Caco-2 (cell line): ENCODE data around the gene CLDN18. TPM values are rescaled to one million over a fixed set of nuclear protein-coding genes. Genes with fewer than 3 reads are reported as not detected.

Experiments
- BruUV-seq: library from RNA; stranded (reverse); fragments of 400-500 nt; replicated peaks from 2 replicates; lab custom pipeline; 2021; lab: Mats Ljungman, UMichigan
- CTCF ChIA-PET: fragments of 300-600 bp; sonication (Branson Sonifier 250); formaldehyde crosslinking; loops from one replicate; lab custom pipeline; 2022; ENCODE audit warnings: antibody characterized with exemption; lab: Charles Lee
- POLR2A ChIA-PET: fragments of 300-600 bp; sonication (Branson Sonifier 250); formaldehyde crosslinking; loops from one replicate; lab custom pipeline; 2022; ENCODE audit warnings: antibody characterized with exemption; lab: Charles Lee
- DNase-seq, 2 experiments: peaks; one replicate each; pipeline versions ENCODE4 v3.0.0 to v3.0.0-alpha.2; 2020 to 2022
- H3K27me3 ChIP-seq: replicated peaks from 2 replicates; pipeline ENCODE4 v1.6.0; 2011; ENCODE audit warnings: low read length; ENCODE audit not compliant: control insufficient read depth, insufficient read depth
- H3K36me3 ChIP-seq: 2 replicates; pipeline ENCODE4 v1.5.1; 2011; ENCODE audit warnings: low read length; ENCODE audit not compliant: control insufficient read depth, insufficient read depth
- H3K4me1 ChIP-seq: fragments of 250-450 bp; sonication (Bioruptor Pico); 2 replicates; pipeline ENCODE4 v1.5.1; 2020; ENCODE audit warnings: mild to moderate bottlenecking
- H3K4me3 ChIP-seq: 2 replicates; pipeline ENCODE4 v1.5.1; 2011; ENCODE audit warnings: low read depth, mild to moderate bottlenecking, control low read depth, low read length
- H3K9me3 ChIP-seq: fragments of 250-450 bp; sonication (Bioruptor Pico); 2 replicates; pipeline ENCODE4 v1.5.1; 2020; ENCODE audit warnings: mild to moderate bottlenecking, moderate library complexity
- H3K27ac Mint-ChIP-seq: one replicate; pipeline ENCODE4 v1.8.0; 2022; ENCODE audit warnings: mixed read lengths; ENCODE audit not compliant: unreplicated experiment
- H3K27me3 Mint-ChIP-seq: one replicate; pipeline ENCODE4 v1.8.0; 2022; ENCODE audit warnings: mixed read lengths; ENCODE audit not compliant: insufficient read depth, unreplicated experiment
- H3K36me3 Mint-ChIP-seq: one replicate; pipeline ENCODE4 v1.8.0; 2022; ENCODE audit warnings: mild to moderate bottlenecking, mixed read lengths; ENCODE audit not compliant: insufficient read depth, unreplicated experiment
- H3K4me1 Mint-ChIP-seq: one replicate; pipeline ENCODE4 v1.8.0; 2022; ENCODE audit warnings: low read depth, mixed read lengths; ENCODE audit not compliant: unreplicated experiment
- H3K4me3 Mint-ChIP-seq: one replicate; pipeline ENCODE4 v1.8.0; 2022; ENCODE audit warnings: mild to moderate bottlenecking, moderate library complexity, mixed read lengths; ENCODE audit not compliant: unreplicated experiment
- H3K9me3 Mint-ChIP-seq: one replicate; pipeline ENCODE4 v1.8.0; 2022; ENCODE audit warnings: mixed read lengths; ENCODE audit not compliant: unreplicated experiment
- intact Hi-C: fragments of 100-400 bp; cut with micrococcal nuclease; formaldehyde crosslinking; loops from one replicate; pipeline ENCODE4 v1.10.0; 2022; ENCODE audit not compliant: unreplicated experiment
- total RNA-seq: library from RNA; stranded (reverse); gene quantifications from 2 replicates; pipeline ENCODE4 v1.2.3, GENCODE V29; 2022
- TF ChIP-seq, protein P1 (sequence below), 2 experiments: fragments of 200-600 bp in 1 of 2; IDR thresholded peaks; 1 replicate in 1 of 2; 2 replicates in 1 of 2; pipeline versions ENCODE4 v1.5.1 to v1.8.0; 2011 to 2022; ENCODE audit warnings: antibody characterized with exemption in 1 of 2, control low read depth in 1 of 2, inconsistent platforms in 1 of 2, low read depth in 1 of 2, low read length in 1 of 2, mild to moderate bottlenecking in 1 of 2, moderate library complexity in 1 of 2; ENCODE audit not compliant: insufficient read depth in 1 of 2, severe bottlenecking in 1 of 2, unreplicated experiment in 1 of 2

CLDN18 gene
- total RNA-seq, 1 experiment from 2014 or later, result not detected

DNA sequence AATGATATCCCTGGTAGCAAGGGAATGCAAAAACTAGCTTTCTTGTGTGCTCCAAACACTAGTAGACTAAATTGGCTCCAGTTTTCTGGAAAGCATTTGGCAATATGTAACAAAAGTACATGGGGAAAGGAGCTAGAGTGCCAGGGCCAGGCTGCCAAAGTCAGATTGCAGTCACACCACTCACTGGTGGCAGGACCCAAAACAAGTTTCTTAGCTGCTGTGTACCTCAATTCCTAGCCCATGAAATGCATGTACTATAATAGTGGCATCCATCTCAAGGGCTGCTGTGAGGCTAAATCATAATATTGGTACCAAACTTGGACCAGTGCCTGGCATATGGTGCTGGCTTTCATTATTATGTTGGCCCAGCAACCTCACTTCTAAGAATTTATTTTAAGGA, 49.3 kb downstream of the CLDN18 start:
- Mint-ChIP-seq H3K4me3 (no peak overlapping the region), H3K9me3 (no peaks in the 10 kb centered on the region), H3K27me3 (peaks cover 2% of the 10 kb centered on the region), H3K27ac (no peak overlapping the region), H3K4me1 (no peaks in the 10 kb centered on the region), H3K36me3 (no peaks in the 10 kb centered on the region)
- ChIA-PET POLR2A (no interaction called here), CTCF (no interaction called here)
- H3K9me3 ChIP-seq, result no peaks in the 10 kb centered on the region
- intact Hi-C loops, result no loop called here
- H3K27me3 ChIP-seq, result no peaks in the 10 kb centered on the region
- no TSS peak for BruUV-seq
- TF ChIP-seq, protein P1, sequence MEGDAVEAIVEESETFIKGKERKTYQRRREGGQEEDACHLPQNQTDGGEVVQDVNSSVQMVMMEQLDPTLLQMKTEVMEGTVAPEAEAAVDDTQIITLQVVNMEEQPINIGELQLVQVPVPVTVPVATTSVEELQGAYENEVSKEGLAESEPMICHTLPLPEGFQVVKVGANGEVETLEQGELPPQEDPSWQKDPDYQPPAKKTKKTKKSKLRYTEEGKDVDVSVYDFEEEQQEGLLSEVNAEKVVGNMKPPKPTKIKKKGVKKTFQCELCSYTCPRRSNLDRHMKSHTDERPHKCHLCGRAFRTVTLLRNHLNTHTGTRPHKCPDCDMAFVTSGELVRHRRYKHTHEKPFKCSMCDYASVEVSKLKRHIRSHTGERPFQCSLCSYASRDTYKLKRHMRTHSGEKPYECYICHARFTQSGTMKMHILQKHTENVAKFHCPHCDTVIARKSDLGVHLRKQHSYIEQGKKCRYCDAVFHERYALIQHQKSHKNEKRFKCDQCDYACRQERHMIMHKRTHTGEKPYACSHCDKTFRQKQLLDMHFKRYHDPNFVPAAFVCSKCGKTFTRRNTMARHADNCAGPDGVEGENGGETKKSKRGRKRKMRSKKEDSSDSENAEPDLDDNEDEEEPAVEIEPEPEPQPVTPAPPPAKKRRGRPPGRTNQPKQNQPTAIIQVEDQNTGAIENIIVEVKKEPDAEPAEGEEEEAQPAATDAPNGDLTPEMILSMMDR (IDR thresholded peaks at IDR 0.05; ENCODE audit: insufficient read depth in 1 of 2, low read depth in 1 of 2, low read length in 1 of 2, severe bottlenecking in 1 of 2, unreplicated experiment in 1 of 2), result no peak
- H3K4me3 ChIP-seq, result no peak overlapping the region
- no peak for DNase-seq
- H3K4me1 ChIP-seq, result no peaks in the 10 kb centered on the region
- H3K36me3 ChIP-seq, result no peaks in the 10 kb centered on the region

DNA sequence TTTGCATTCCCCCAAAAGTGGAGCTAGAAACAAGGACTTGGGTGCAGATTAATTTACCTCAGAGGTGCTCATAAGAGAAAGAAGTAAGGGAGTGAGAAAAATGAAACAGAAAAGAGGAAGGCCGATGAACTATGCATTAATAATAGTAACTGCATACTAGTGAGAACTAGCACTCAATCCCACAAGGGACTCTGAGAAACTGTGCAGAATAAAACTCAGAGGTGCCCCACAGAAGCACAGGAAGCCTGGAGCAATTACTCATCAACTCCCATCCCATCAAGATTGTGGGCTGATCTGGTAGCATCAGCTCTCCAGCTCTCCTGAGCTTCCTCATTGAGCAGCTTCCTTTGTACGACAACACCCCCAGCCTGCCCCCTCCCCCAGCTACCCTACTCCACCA, 50.8 kb downstream of the CLDN18 start:
- no peaks in the 10 kb centered on the region for H3K36me3 ChIP-seq
- H3K4me3 ChIP-seq, result no peak overlapping the region
- Mint-ChIP-seq H3K36me3 (no peaks in the 10 kb centered on the region), H3K27ac (no peak overlapping the region), H3K9me3 (no peaks in the 10 kb centered on the region), H3K27me3 (no peaks in the 10 kb centered on the region), H3K4me3 (no peak overlapping the region), H3K4me1 (no peaks in the 10 kb centered on the region)
- intact Hi-C loops, result loop anchor here (10.0 kb wide), 1 partner anchor 274 kb away; no protein-coding TSS in a partner anchor
- no peaks in the 10 kb centered on the region for H3K4me1 ChIP-seq
- H3K27me3 ChIP-seq, result no peaks in the 10 kb centered on the region
- H3K9me3 ChIP-seq, result no peaks in the 10 kb centered on the region
- DNase-seq, result no peak
- ChIA-PET POLR2A (no interaction called here), CTCF (no interaction called here)
- TF ChIP-seq, protein P1 (IDR thresholded peaks at IDR 0.05; ENCODE audit: insufficient read depth in 1 of 2, low read depth in 1 of 2, low read length in 1 of 2, severe bottlenecking in 1 of 2, unreplicated experiment in 1 of 2), result no peak
- no TSS peak for BruUV-seq

- no peak for DNase-seq
- TF ChIP-seq, protein P1 (IDR thresholded peaks at IDR 0.05; ENCODE audit: insufficient read depth in 1 of 2, low read depth in 1 of 2, low read length in 1 of 2, severe bottlenecking in 1 of 2, unreplicated experiment in 1 of 2), result no peak
- H3K9me3 Mint-ChIP-seq, result no peaks in the 10 kb centered on the region
- Histone ChIP-seq H3K4me1 (no peaks in the 10 kb centered on the region), H3K9me3 (no peaks in the 10 kb centered on the region), H3K4me3 (no peak overlapping the region), H3K36me3 (no peaks in the 10 kb centered on the region), H3K27me3 (no peaks in the 10 kb centered on the region)
- H3K36me3 Mint-ChIP-seq, result no peaks in the 10 kb centered on the region
- POLR2A ChIA-PET, result no interaction called here
- BruUV-seq, result no TSS peak
- CTCF ChIA-PET, result no interaction called here
- H3K27ac Mint-ChIP-seq, result no peak overlapping the region
- intact Hi-C loops, result loop anchor here (10.0 kb wide), 1 partner anchor 273 kb away; no protein-coding TSS in a partner anchor
- no peak overlapping the region for H3K4me3 Mint-ChIP-seq
- H3K4me1 Mint-ChIP-seq, result no peaks in the 10 kb centered on the region
- H3K27me3 Mint-ChIP-seq, result no peaks in the 10 kb centered on the region
Measured at GRCh38 chr3:138062037-138062436, 52.1 kb downstream of the CLDN18 start.
